Umbilical cord (tissue), 1 donor: ENCODE results near the gene CRB3. TPM values are rescaled to one million over a fixed set of nuclear protein-coding genes. Genes with fewer than 3 reads are reported as not detected.

Source experiments
- total RNA-seq: library from RNA; depleted of rRNA; stranded (reverse); fragments of >200 nt; gene quantifications from one replicate; pipeline ENCODE4 v1.2.3, GENCODE V29; 2014; ENCODE audit warnings: low replicate concordance; ENCODE audit not compliant: insufficient read depth

CRB3 gene
- total RNA-seq, 1 donor from 2014 or later = 9.1 TPM

Other genes starting within 250 kb of the CRB3 start
- gene MLLT1, start 184.3 kb upstream of the CRB3 start, total RNA-seq = 4.3 TPM
- gene ACER1, start 130.7 kb upstream of the CRB3 start, total RNA-seq = not detected
- 49.4 TPM for gene CLPP, start 102.7 kb upstream of the CRB3 start, total RNA-seq
- 97.5 TPM for gene ALKBH7, start 91.5 kb upstream of the CRB3 start, total RNA-seq
- 3.1 TPM for gene PSPN, start 88.3 kb upstream of the CRB3 start, total RNA-seq
- 29.4 TPM for gene GTF2F1, start 71.1 kb upstream of the CRB3 start, total RNA-seq
- gene KHSRP, start 39.5 kb upstream of the CRB3 start, total RNA-seq = 42.4 TPM
- not detected for gene SLC25A41, start 30.5 kb upstream of the CRB3 start, total RNA-seq
- gene SLC25A23, start 4.5 kb upstream of the CRB3 start, total RNA-seq = 26.7 TPM
- gene DENND1C, start 17.5 kb downstream of the CRB3 start, total RNA-seq = not detected
- gene TUBB4A, start 38.0 kb downstream of the CRB3 start, total RNA-seq = not detected
- gene TNFSF9, start 66.8 kb downstream of the CRB3 start, total RNA-seq = not detected
- gene CD70, start 126.9 kb downstream of the CRB3 start, total RNA-seq = not detected
- gene TNFSF14, start 205.9 kb downstream of the CRB3 start, total RNA-seq = 0.72 TPM